LHCN-M2 (cell line): ENCODE measurements around the gene CCM2. TPM values are rescaled to one million over a fixed set of nuclear protein-coding genes. Genes with fewer than 3 reads are reported as not detected.
"Not testable (repeated sequence)": the region's sequence is repeated elsewhere in the genome, so short reads cannot be mapped to it uniquely, and the experiment has no call there.

Source experiments
- DNase-seq: peaks from one replicate; pipeline ENCODE4 v3.0.0-alpha.2; 2012; ENCODE audit warnings: low read depth
- total RNA-seq: library from RNA; depleted of rRNA; stranded (reverse); fragments of >200 nt; gene quantifications from 2 replicates; pipeline ENCODE4 v1.2.3, GENCODE V29; 2014

The CCM2 gene
- total RNA-seq, 1 experiment from 2014 or later: 126 TPM

DNA sequence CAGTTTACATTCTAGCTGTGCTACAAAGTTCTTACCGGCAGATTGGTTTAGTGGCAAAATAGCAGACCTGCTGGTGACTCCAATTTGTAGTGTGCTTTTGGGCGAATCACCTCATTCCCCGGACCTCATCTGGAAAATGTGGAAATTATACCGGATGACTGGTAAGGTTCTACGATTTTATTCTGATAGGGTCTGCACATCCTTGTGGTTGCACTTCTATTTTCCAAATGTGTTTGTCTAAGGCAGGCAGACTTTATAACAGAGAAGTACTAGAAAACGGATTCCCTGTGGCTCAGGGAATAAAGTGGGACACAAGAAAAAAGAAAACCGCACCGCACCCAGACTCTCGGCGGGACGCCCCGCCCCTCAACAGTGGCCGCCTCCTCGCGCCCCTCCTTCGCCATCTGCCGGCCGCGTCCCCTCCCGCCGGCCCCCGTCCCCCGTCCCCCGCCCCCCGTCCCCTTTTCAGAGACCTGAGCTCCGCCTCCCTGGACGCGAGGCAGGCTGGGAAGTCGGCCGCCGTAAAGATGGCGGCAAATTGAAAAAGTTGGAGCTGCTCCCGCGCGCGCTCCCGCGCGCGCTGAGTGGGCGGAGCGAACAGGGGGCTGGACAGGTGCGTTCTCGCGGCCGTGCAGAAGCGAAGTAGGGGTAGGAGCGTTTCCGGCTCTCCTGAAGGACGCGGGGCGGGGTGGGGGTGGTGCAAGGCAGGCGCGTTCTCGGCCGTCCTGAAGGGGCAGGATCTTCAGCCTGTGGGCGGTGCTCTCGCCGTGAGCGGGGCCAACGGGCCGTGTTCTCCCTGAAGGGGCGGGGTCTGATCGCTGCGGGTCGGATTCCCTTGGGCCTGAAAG is 532 bp upstream of the CCM2 start:
- peak; percentile 100 for DNase-seq

DNA sequence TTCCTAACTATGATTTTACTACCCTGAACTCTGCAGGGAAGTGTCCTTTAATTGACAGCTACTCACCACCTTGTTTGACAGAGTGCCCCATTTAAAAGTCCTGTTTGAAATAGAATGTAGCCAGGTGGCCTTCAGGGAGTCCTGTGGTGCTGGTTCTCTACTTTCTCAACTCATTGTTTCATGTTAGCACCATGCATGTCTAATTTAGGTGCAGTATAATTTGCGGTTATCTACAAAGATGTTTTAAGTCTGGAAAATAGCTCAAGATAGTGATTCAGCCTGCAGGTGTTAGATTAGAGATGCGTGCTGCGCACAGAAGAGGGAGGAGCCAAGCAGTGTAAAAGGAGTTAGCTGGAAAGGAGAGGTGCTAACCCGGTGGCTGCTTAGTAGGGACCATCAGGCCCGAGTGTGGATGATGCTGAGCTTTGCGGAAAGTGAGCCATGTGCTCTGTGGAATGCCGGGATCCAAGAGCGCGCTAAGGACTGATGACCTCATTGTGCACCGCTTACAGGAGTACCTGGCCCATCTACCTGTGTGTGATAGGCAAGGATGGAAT is 1.2 kb downstream of the CCM2 start:
- DNase-seq: no peak

DNA sequence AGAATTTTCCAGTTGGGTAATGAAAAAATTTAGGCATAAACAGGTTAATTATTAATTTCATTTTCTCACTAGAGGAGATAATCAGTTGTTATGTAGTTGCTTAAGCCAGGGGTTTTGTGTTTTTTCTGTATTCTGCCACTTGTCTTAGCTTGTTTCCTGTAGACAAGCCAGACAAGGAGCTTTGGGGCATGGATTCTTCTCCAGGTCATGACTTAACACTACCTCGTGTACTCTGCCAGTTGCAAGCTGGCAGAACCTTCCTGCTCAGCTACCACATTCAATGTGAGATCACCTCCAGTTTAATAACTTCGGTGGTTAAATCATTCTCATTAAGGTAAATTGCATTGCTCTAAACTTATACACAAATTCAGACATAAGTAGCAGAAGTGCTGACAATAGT is 1.8 kb downstream of the CCM2 start:
- no peak for DNase-seq

DNA sequence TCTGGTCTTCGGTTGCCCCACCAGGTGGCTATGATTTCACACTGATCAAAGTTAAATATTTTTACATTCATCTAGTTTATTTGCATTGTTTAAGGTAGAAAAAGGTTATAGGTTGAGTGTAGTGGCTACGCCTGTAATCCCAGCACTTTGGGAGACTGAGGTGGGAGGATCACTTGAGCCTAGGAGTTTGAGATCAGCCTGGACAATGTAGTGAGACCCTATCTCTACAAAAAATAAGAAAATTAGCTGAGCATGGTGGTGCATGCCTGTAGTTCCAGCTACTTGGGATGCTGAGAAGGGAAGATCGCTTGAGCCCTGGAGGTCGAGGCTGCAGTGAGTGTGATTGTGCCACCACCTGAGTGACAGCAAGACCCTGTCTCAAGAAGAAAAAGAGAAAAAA is 3.8 kb downstream of the CCM2 start:
- DNase-seq: no peak

DNA sequence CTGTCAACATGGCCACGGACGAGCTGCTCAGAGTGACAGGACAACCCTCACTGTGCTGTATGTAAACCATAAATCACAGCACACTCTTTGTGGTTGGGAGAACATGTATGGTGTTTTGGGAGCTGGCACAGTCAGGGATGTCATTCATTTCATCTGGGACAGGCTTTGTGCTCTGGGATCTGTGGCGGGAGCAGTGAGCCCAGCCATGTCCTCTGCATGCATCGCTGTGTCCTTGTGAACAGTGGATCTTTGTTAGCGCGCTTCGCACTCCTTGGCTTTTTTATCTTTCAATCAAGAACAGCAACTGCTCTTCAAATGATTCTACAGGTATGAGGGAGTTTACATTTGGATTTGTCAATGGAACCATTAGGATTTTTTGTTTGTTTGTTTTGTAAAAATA is 7.1 kb downstream of the CCM2 start:
- DNase-seq: no peak

DNA sequence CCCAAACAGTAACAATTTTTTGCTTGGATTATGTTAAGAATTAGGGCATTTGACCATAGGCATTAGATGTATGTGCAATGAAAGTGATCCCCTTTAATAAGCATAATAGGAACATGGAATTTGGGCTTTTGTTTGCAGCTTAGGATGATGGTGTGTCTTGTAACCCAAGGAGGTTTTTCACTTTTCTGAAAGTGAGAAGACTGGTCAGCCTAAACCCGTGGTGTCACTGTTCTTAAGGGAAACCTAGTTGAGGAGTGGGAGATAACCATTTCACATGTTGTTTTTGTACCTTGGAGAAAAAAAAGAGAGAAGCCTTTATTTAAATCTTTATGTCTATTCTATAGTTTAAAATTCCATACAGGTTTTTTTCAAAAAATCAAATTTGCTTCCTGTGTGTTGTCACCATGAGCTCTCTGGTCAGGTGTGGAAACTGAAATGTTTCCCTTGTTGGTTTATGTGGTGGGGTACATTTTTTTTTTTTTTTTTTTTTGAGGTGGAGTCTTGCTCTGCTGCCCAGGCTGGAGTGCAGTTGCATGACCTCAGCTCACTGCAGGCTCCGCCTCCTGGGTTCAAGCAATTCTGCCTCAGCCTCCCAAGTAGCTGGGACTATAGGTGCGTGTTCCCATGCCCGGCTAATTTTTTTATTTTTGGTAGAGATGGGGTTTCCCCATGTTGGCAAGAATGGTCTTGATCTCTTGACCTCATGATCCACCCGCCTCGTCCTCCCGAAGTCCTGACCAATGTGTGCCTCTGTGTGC is 7.7 kb downstream of the CCM2 start:
- no peak for DNase-seq

DNA sequence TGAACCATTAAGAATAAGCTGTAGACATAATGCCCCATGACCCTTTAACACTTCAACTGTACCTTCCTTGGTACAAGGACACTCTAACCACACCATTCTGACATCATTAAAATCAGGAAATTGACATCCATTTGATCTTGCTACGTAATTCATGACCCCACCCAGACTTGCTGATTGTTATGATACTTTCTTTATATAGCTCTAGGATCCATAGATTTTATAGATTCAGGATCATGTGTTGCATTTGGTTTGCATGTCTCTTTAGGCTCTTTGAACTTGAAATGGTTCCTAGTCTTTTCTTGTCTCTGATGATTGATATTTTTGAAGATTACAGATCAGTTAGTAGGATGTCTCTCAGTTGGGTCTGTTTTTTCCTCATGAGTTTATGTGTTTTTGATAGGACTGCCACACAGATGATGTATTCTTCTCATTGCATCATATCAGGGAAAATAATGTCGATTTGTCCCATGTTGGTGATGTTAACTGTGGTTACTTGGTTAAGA is 13.5 kb downstream of the CCM2 start:
- no peak for DNase-seq

DNA sequence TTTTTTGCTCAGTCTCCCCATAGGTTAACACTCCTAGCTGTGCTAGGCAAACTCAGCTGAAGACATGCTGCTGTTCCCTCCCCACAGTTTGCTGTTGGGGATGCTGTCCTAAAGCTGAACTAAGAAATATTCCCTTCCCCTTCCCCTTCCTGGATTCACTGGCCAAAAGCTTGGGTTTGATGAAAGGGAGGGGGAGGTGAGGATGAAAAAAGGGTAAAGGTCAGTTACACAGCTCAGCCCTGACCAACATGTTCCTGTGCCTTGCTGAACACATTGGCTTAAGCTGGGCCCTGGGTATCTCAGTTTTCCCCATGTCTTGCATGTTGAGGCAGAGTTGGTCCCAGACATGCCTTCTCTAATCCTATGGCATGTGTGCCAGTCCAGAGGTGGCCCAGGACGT is 15.3 kb downstream of the CCM2 start:
- DNase-seq: no peak

DNA sequence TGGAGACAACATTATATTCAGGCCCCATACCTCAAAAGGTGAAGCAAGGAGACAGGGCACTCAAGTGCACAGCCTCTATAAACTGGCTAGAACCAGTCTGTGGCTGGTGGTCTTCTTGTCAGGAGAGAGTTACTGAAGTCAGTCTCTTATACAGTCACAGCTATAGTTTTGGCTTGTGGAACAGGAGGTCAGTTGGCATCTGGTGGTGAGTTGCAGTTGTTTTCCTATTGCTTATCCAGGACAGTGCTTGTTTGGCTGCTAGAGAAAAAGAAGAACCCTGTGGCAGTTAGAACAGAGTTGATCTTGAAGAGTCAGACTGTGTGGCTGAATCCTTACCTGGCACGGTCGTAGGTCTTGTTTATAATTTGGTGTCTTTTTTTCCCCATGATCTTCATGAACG is 17.3 kb downstream of the CCM2 start:
- no peak for DNase-seq

DNA sequence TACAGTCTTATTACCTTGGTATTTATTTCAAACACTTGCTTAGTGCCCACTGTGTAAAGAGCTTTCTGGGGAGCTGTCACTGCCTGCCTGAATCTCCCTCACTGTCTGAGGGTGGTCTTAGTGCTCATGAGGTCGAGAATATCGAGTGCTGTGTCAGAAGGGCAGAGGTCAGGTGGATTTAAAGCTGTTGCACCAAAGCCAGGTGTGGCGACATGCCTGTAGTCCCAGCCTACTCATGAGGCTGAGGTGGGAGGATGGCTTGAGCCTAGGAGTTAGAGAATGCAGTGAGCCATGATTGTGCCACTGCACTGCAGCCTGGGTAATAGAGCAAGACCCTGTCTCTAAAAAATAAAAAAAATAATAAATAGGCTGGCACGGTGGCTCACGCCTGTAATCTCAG is 20.9 kb downstream of the CCM2 start:
- DNase-seq: no peak

DNA sequence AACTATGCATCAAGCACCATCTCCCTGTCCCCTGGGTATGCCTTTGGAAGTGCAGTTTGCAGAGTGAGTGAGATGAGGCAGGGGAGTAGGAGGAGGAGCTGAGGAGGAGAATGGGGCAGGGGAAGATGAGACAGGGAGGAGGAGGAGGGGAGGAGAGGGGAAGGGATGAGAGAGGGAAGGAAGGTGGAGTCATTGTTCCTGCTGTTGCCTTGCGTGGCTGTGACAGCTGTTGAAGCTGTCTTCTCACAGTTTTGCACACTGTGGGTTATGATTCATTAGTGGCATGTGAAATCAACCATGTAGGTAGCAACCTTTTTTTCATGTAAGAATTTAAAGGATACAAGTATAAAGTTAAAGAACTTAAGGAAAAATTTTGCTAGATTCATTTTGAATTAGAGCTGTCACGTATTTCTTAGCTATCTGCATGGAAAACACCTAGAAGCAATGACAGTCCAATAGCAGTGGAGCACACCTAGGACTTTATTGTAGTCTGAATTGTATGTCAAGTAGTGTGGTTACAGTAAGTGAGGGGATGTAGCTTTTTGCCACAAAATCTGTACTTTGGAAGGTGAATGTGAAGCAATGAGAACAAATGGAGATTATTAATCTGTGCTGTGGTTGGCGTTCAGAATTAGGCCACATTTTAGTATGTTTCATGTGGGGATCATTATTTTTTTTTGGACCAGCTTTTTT is 21.7 kb downstream of the CCM2 start:
- DNase-seq: peak; percentile 98

DNA sequence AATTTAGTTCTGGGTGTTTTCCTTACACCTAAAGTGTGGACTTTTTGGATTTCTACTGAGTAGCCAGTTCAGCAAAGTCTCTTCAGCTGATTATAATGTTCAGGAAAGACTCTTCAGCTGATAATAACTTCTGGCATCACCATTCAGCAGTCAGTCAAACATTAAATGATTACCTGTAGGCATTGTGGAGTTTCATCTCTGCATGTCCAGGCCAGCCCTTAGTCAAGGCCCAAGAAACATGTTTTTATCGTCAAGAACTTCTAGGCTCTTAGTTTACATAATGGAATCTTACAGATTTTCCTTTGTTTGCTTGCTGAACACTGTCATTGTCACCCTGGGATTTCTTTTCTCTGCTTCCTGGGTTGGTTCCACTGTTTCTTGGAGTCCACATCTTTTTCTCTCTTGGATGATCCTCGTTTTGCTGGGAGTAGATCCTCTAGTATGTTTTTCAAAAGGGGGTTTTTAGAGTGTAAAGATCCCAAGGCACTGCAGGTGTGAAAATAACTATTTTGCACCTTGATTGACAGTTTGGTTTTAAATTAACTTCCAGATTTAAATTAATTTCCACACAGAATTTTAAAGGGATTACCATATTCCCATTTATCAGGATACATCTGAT is 24.2 kb downstream of the CCM2 start:
- DNase-seq: no peak

DNA sequence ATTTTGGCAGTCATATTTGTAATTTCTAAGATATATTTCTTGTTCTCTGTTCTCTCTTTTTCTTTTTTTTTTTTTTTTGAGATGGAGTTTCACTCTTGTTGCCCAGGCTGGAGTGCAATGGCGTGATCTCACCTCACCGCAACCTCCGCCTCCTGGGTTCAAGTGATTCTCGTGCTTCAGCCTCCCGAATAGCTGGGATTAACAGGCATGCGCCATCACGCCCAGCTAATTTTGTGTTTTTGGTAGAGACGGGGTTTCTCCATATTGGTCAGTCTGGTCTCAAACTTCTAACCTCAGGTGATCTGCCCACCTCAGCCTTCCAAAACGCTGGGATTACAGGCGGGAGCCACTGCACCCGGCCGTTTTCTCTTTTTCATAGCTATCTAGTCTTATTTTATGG is 25.5 kb downstream of the CCM2 start:
- not testable (repeated sequence) for DNase-seq

DNA sequence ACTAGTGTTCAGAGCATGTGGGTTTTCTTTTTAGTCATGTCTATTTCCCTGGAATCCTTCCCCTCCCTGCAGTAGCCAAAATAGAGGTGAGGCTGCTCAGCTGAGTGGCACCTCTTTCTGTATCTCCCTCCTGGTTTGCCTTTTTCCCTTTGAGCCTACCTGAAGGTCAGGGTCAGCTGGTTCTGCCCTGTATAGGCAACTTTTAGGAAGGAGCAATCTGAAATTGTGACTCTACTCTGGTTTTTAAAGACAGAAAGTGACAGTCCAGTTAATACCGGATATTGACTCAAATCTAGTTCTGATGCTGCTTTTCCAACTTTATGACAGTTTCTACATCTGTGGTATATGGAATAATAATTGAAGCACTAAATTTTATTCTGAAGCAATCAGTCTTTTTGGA is 26.0 kb downstream of the CCM2 start:
- no peak for DNase-seq

DNA sequence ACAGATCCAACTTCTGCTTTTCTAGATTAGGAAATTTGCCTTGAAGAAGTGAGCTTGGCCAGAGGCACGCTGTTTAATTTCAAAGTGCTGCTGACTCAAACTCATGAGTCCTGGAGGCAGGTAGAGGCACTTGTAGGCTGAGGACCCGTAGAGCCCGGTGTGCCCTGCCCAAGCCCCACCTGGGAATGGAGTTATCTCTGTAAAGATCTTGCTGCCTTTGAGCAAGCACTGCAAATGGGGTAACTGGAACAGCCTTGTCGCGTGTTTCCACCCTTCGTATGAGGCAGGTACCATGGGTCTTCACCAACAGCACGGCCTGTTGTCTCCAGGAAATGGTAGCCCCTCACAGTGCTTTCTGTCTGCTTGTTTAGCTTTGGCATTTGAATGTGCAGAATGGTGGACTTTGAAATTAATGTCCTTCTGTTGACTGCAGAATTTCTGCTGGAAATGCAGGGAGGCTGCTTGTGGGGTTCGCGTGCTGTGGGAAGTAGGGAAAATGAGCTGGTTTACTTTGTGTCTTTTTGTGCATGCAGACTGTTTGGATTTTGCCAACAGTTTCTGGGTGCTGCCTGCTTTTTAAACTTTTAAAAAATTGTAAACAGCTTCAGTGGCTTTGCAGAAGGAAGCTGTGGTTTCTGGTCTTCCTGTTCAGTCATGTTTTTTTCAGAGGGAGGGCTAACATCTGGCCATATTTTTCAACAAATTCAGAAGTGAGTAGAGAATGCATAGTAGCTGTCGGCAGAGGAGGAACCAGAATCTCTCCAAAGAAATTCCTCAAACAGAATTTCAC is 27.2 kb downstream of the CCM2 start:
- DNase-seq: peak; percentile 61

DNA sequence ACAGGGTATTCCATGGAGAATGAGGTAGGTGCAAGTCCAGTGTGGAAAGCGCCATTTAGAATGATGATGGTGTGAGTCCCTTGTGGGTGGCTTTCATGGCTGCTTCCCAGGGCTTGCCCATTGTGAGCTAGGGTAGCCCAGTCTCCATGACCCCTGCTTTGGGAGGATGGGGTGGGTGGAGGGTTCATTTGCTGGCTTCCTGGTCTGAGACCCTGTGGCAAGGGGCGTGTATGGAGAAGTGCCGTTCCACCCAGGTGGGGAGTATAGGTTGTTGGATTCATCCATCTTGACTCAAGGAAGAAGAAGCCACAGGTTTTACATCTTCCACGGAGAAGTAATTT is 27.7 kb downstream of the CCM2 start:
- DNase-seq: no peak

DNA sequence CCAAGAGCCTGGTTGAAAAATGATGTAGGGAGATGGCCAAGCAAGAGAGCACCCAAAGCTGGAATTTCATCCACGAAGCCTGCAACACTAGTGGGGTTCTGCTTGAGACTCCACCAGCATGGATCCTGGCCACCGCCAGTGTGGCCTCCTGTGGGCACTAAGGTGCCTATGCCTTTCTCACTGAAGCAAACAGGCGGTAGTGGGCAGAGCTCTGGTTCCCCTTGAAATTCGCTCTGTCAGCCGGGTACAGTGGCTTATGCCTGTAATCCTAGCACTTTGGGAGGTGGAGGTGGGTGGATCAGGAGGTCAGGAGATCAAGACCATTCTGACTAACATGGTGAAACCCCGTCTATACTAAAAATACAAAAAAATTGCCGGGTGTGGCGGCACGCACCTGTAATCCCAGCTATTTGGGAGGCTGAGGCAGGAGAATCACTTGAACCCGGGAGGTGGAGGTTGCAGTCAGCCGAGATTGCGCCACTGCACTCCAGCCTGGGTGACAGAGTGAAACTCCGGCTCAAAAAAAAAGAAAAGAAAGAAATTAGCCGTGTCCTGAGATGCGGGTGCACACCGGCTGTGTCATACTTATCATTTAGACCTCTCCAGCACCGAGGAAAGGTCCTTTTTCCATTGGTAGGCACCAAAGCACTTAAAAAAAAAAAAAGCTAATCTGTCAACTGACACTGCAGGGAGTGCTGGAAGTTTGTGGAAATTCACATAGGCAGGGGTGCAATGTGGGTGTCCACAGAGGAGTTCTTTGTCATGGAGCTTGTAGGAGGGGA is 28.3 kb downstream of the CCM2 start:
- no peak for DNase-seq

DNA sequence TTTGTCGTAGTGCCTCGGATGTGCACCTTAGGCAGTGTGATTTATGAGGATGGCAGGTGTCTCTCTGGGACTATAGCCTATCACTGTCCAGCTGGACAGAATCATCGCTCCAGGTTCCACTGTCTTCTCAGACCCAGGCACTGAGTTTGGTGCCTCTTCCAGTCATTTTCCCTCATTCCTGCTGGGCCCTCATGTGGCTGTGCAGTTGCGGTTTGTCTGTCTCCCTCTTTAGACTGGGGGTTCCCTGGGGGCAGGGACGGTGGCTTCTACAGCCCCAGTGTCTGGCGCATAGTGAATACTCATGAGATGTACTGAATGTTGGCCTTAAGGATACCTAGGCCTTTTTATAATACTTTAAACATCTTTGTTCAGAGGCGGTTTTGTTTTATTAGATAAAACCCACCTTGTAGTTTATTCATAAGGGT is 28.9 kb downstream of the CCM2 start:
- no peak for DNase-seq

DNA sequence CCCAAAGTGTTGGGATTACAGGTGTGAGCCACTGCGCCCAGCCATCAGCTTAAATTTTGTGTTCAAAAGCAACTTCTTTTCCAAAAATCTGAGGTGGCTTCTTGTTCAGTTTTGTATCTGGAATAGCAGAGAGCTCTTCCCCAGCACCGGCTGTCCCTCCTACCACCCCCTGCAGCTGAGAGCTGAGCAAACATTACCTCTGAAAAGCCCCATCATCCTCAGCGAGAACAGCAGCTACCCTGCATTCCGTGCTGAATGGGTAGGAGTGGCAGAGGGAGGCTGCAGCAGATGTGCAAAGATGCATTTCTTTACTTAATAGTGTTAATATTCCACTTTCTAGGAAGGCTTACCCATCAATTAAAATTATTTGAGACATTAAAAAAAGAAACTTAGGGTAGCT is 31.8 kb downstream of the CCM2 start:
- DNase-seq: no peak

DNA sequence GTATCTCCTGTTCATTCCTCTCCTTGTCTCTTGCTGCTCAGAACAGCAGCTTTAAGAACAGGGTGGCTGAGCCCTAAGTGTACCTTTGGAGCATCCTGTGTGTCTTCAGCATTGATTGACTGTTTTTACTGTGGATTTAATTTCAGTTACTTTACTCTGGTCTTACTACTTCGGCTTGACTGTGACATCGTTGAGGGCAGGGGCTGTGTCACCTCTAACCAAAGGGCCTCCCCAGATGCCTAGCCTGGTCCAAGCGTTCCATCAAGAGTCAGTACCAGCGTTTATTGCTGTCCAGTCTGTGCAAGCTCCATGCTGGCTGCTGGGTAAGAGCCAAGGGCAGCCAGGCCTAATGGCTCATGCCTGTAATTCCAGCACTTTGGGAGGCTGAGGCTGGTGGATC is 32.4 kb downstream of the CCM2 start:
- DNase-seq: no peak
